Islet precursor cell (in vitro differentiated cells): ENCODE data around the gene PRSS50.
"Not testable (repeated sequence)": the region's sequence is repeated elsewhere in the genome, so short reads cannot be mapped to it uniquely, and the experiment has no call there.

ENCODE experiments used
- DNase-seq: peaks from one replicate; pipeline ENCODE4 v3.0.0-alpha.2; 2018

Gene PRSS50, protein sequence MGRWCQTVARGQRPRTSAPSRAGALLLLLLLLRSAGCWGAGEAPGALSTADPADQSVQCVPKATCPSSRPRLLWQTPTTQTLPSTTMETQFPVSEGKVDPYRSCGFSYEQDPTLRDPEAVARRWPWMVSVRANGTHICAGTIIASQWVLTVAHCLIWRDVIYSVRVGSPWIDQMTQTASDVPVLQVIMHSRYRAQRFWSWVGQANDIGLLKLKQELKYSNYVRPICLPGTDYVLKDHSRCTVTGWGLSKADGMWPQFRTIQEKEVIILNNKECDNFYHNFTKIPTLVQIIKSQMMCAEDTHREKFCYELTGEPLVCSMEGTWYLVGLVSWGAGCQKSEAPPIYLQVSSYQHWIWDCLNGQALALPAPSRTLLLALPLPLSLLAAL

DNA sequence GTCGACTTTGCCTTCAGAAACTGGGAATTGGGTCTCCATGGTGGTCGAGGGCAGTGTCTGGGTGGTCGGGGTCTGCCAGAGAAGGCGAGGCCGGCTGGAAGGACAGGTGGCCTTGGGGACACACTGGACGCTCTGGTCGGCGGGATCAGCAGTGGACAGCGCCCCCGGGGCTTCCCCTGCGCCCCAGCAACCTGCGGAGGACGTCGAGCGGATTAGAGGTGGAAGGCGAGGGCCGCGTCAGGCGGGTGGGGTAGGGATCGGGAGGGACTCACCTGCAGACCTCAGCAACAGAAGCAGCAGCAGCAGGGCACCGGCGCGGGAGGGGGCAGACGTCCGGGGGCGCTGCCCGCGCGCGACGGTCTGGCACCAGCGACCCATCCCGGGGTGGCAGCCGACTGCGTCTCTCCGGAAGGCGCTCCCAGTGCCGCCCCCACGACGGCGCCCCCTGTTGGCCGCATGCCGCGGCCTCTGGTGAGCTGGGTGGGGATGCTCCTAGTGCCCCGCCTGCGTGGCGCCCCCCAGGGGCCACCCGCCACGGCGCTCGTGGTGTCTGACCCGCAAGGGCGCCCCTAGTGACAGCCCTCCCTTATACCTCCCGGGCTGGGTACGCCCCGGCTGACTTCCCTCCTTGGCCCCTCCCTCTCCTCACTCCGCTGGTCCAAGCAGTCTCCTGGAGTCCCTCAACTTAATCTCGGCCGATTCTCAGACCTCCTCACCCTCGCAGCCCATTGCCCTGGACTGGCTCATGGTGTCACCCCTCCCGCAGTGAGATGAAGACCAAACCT lies at the start of gene PRSS50:
Gene PRSS50 (minus strand): TSS at position 423 of the 785 bp plus-strand sequence. CDS start 45 bp downstream, at position 378.
- peak; percentile 51 for DNase-seq

DNA sequence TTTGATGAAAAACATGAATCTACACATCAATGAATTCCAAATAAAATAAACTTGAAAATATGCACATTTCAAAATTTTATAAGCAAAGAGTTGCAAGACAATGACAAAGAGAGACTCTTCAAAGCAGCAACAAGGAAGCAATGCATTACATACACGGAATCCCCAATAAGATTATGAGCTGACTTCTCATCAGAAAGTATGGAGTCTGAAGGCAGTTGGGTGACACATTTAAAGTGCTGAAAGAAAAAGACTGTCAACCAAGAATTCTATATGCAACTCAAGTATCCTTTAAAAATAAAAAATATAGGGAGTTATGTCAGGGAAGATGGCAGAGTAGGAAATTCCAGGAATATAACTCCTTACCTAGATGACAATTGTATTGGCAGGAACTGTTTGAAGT lies 46.5 kb upstream of the PRSS50 start:
- DNase-seq: no peak

DNA sequence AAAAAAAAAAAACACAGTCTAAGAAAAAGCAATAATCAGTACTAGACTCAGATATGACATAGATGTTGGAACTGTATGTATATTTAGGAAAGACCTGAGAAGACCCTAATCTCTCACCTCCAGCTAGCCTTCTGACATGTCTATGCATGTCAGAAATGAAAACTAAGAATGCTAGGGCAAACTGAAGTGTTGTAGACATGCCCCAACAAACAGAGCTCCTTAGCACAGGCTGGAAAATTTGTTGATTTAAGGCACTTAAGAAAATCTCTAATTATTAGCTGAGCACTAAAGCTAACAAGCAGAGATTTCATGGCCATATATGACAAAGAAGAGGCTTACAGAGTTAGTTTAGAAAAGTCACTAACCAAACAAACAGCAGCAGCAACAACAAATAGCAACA lies 45.5 kb upstream of the PRSS50 start:
- DNase-seq: no peak

DNA sequence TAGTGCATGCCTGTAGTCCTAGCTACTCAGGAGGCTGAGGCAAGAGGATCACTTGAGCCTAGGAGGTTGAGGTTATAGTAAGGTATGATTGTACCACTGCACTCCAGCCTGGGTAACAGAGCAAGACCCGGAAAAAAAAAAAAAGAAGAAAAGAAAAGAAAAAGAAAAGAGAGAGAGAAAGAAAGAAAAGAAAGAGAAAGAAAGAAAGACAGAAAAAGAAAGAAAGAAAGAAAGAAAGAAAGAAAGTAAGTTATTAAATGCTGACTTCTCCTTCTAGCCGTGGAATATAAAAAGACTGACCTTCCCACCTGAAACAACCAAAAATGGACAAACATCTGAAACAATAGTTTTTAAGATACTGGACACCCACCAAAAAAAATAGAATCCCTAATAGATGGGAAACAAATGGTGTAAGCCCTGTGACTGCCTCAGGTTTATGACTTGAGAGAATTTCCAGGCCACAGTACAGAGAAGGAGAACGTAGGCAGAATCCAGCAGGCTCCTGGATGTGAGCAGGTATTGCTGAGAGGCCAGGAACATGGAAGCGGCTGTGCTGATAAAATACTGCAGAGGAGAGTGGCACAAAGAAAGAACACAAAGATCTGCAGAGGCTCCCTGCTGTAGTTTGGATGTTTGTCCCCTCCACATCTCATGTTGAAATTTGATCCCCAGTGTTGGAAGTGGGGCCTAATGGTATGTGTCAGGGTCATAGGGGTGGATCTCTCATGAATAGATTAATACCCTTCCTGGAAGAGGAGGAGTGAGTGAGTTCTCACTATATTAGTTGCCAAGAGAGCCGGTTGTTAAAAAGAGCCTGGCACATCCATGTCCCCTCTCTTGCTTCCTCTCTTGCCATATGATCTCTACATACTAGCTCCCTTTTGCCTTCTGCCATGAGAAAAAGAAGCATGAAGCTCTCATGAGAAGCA lies 41.8 kb upstream of the PRSS50 start:
- no peak for DNase-seq

DNA sequence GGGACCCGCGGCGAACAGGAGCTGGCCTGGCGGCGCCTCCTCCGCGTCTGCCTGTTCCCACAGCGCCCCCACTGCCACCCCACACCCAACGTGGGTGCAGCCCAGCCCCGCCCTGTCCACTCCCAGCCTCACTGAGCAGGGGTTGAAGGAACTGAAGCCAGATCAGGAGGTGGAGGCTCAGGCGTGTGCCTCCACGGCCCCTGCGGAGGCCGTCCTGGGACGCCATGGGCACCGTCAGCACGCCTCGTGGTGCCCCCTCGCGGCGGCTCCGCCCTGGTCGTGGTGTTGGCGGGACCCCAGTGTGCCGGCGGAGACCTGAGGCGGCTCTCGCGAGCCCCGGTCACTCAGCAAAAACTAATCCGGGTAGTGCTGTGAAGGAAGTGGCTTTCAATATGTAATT lies 39.0 kb upstream of the PRSS50 start:
- no peak for DNase-seq

DNA sequence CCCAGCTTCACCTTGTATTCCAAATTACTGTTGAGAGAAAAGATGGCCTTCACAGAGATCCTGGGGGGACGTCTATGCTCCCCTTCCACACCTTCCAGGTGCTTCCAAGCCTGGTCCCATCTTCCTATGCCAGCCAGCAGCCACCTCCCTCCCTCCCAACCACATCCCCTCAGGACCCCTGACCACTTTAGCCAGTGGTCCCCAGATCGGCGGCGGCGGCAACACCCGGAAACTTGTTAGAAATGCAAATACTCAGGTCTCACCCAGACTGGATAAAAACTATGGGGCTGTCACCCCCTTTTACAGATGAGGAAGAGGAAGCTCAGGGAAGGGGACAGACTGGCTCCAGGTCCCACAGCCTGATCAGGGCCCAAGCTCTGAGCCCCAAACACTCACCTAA lies 38.0 kb upstream of the PRSS50 start:
- DNase-seq: no peak

DNA sequence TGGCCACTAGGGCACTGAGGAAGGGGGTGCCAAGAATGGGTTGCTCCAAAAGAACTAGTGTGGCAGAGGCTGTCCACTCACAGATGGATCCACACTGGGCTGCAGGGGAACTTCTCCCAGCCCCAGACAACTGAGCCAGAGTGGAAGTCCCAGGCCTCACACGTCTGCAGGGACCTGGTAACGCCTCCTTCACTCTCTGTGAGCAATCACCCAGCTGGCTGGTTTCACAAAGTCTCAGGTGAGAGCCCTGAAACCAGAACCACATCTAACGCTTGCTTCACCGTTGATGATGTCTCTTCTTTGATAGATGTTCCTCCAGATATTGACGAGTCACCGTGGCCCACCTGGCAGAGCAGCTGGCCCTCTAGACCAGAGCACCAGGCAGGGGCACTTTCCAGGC lies 35.5 kb upstream of the PRSS50 start:
- not testable (repeated sequence) for DNase-seq

DNA sequence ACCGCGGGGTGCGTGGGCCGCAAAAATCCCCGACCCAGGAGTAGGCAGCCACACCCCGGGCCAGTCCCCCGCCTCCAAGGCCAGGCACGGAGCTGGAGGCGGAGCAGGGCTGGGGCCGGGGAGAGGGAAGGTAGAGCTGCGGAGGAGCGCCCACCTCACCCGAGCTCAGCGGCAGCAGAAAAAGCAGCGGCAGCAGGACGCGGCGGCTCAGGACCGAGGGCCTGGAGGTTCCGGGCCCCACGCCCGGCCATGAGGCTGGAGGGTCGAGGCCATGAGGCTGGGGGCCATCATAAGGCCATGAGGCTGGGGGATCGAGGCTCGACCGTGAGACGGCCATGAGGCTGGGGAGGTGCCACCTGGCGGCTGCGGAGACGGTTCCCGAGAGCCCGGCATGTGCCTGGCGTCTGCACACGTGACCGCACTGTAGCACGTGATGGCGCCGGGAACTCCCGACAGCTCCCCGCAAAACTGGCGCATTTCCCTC lies 32.9 kb upstream of the PRSS50 start:
- no peak for DNase-seq

DNA sequence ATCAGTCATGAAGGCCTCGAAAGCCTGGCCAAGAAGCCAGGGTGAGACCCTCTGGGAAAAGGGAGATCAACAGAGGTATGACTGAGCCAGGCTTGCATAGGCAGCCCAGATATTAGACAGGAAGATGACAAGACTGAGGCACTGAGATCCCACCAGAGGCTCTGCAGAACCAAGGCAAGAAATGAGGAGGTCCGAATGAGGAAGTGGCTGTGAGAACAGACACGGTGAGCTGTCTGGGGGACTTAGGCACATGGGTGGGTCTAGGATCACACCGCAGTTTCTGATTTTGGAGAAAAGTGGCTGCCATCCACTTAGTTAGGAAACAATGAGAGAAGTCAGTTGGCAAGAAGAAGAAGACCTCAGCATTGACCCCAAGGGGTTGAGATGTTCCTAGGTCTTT lies 31.5 kb upstream of the PRSS50 start:
- no peak for DNase-seq

DNA sequence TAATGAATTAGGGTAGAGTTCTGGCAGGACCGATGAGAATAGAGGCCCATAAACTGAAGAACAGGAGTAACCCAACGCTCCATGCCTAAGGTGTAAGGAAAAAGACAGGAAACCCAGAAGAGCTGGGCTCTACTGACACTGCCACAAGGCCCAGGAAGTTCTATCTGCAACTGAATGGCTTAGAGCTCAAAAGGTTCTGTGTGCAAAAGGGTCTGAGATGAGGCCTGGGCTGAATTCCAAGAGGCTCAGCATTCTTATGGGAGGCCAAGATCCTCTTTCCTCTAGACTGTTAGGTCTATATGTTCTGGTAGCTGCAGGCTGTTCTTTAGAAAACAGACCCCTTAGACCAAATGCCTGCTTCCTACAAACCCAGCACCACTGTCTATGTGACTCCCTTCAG lies 30.5 kb upstream of the PRSS50 start:
- no peak for DNase-seq

DNA sequence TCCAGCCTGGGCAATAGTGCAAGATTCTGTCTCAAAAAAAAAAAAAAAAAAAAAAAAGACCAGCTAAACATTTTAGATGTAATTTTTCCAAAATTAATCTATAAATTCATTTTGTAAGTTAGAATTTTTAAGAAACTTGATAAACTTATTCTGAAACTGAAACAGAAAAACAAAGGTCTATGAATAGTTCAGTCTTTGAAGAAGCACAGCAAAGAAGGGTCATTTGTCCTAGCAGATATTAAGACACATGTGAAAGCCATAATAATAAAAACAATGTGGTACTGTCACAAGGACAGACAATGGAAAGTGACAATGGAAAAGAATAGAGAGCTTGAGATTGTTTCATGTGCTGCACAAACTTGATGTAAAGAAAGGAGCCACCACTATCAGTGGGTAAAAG lies 29.0 kb upstream of the PRSS50 start:
- no peak for DNase-seq

DNA sequence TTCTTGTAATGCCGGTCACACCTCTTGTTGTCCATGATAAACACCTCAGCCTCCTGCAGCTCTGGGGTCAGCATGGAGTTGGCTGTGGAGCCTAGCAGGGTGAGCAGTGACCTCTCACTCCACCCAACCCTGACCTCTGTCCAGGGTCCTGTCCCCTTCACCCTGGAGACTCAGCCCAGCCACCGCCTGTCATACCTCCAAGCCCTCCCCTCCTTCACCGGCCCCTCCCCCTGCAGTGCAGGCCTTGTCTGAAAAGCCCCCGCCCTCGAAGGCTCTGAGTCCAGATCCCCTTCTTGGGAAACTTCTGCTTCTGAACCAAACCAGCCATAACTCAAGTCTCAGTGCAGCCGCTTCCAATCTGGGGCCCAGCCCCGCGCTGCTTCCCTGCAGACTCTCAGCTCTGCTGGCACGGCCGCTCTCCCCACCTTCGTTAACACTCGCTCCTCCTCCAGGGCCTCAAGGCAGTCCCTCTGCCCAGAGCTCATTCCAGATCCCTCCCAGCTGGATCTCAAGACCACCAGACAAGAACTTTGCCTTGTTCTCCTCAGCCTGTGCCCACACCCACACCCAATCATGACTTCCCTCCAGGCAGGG lies 25.4 kb upstream of the PRSS50 start:
- DNase-seq: peak; percentile 62

DNA sequence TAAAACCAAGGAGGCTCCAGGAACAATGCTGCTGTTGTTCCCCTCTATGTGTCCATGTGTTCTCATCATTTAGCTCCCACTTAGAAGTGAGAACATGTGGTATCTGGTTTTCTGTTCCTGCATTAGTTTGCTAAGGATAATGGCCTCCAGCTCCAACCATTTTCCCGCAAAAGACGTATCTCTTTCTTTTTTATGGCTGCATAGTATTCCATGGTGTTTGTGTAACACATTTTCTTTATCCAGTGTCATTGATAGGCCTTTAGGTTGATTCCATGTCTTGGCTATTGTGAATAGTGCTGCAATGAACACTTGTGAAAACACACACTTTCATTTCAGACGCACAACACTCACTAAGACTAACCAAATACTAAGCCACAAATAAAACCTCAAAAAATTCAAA lies 21.9 kb upstream of the PRSS50 start:
- not testable (repeated sequence) for DNase-seq

DNA sequence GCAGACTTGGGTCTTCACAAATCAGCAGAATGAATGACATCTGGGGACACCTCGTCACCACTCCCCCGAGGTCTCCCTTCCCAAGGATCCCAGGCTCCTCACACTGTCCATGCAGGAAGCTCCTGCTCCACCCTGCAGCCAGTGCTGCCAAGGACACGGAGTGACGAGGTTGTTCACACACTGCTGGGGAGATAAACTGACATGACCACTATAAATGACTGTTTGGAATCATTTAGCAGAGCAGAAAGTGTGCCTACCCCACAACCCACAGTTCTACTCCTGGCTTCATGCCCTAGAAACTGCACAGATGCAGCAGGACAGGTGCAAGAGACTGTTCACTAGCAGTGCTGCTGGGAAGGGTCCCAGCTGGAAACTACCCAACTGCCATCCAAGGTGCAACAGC lies 19.7 kb upstream of the PRSS50 start:
- no peak for DNase-seq

DNA sequence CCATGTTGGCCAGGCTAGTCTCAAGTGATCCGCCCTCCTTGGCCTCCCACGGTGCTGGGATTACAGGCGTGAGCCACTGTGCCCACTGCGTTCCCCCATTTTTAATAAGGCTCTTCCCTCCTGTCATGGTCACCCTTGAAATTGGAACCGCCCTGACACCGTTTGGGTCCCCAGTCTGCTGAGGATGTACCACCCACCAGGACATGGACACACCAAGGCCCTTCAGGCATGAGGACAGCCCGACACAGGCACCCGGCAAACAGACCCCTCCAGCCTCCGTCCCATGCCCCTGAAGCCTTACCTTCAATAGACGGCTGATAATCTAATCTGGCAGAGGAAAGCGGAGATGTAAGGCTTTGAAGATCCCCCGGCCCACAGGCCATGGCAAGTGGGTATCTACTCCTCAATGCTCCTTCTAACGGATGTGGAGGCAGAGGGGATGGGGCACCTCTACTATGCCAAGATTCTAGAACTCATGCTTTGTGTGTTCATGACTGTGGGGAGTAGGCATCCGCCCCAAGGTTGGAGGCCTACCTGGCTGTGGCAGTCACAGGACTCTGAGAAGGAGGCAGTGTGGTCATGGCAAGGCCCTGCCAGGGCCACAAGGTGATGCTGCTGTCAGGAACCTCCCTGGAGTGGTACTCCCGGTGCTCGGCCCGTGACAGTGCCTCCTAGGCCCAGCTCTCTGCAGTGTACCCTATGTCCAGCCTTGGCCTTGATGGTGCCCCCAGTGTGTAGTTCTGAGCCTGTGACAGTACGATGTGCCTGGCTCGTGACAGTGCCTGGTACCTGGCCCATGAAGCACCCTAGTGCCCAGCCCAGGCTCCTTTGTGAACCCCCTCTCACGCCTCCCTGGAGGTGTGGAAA lies 18.6 kb upstream of the PRSS50 start:
- DNase-seq: no peak

DNA sequence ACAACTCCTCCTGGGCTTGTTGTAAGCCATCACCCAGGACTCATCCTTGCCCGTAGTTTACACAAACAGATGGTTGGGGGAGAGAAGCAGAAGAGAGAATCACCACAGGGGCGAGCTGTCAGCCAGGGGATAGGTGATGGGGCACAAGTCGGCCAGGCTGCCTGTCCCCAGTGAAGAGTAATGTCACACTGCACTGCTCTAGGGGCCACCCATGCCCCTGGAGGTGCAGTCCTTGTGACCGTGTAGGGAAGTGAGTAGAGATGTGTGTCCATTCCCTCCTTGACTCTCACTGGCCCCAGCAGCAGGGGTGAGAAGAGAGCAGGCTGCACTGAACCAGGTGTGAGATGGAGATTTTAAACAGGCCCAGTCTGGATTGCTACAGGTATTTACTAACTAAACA lies 17.1 kb upstream of the PRSS50 start:
- no peak for DNase-seq

DNA sequence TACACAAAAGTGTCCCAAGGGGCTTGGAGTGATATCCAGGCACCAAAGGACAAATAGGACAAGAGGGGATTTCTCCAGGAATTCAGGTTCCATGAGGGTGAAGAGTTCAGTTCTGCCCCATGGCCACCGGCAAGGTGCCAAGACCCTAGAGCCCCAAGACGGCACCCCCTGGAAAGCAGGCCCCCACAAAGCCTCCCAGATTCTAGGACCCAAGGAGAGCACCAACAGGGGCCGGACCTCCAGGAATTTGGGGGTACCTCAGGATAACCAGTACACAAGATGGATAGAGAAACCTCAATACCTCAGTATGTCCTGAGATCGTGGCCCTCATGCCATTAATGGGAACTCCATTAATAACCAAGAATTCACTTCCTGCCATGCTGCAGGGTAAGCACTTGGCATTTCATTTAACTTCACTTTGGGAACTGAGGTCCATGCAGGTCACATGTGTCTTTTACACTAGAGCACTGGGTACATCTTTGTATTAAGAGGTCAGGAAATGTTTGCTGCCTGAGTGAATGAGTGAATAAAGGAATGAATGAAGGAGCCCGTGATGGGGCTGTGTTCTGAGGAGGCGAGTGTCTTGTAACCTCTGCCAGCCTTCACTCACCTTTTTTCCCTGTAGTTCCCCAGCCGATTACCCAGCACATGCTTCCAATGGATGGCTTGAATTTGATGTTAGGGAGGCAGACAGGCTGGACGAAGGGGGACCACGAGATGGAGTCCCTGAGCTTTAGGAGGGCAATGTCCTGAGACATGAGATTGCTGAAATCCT lies 15.5 kb upstream of the PRSS50 start:
- no peak for DNase-seq

DNA sequence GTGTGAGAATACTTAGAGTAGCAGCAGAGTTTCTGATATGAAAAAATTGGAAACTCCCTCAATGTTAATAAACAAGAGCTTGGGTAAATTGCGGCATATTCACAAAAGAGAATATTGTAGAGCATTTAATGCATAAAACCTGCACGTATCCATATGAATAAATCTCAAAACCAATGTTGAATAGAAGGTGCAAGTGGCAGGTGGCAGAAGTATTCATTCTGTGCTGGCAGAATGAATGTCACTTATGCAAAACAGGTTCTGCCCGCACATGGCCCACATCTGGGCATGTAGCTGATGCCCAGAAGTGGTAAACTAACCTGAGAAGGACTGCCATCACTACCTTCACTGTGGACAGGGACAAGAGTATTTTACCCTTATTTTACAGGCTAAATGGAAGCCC lies 14.1 kb upstream of the PRSS50 start:
- DNase-seq: no peak

DNA sequence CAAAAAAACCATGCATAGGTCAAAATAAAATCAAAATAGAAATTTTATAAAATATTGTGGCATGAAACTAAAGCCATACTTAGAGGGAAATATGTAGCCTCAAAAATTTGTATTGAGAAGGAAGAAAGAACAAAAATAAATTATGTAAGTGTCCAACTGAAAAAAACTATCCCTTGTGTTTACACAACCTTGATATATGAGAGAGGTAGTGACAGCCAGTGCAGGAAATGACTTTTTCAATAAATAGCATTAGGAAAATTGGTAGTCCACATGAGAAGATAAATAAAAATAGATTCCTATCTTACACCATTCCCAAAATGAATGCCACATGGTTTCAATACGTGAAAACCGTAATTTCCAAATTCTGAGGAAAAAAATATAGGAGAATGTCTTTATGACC lies 13.2 kb upstream of the PRSS50 start:
- DNase-seq: no peak

DNA sequence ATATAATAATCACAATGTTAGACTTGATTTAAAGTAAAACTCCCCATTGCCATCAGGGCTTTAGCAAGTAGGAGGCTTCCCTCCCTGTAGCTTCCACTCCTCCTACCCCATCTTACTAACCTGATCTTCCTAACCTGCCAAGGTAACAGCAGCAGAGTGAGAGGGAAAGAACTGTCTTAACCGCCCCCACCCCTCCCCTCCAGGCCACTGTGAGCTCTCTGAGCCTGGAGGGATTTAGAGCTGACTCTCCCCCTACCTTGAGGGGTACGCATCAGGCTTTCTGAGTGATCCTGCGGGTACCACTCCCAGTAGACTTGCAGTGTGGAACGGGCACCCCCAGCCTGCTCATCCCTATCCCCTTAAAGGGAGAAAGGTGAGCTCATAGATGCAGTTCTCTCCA lies 11.4 kb upstream of the PRSS50 start:
- no peak for DNase-seq
